ENCODE measurements around the gene PUDP.
"Not testable (repeated sequence)": the region's sequence is repeated elsewhere in the genome, so short reads cannot be mapped to it uniquely, and the experiment has no call there.

The PUDP gene

GRCh38 chrX:7147978-7148854, at the start of gene PUDP:
PUDP (minus strand) TSS chrX:7148153; CDS start chrX:7148113, 40 bp downstream.
- Mint-ChIP-seq H3K4me3 (peak within 1 kb of the TSS; percentile 81), H3K9me3 (no peaks in the 10 kb centered on the region), H3K27me3 (no peaks in the 10 kb centered on the region), H3K27ac (peak within 1 kb of the TSS; percentile 81), H3K36me3 (ENCODE audit: low read depth) (peaks cover 5% of the 10 kb centered on the region), H3K4me1 (ENCODE audit: low read depth) (peaks cover 10% of the 10 kb centered on the region)
- intact Hi-C loops (cut with micrococcal nuclease): loop anchor here (5.0 to 10.0 kb wide), 2 partner anchors 66 to 777 kb away; partner anchors contain the start of gene PNPLA4

GRCh38 chrX:7194606-7195005, 46.7 kb upstream of the PUDP start:
- Mint-ChIP-seq H3K4me3 (no peak overlapping the region), H3K36me3 (ENCODE audit: low read depth) (peaks cover 6% of the 10 kb centered on the region), H3K27ac (no peak overlapping the region), H3K27me3 (no peaks in the 10 kb centered on the region), H3K4me1 (ENCODE audit: low read depth) (no peaks in the 10 kb centered on the region), H3K9me3 (no peaks in the 10 kb centered on the region)
- intact Hi-C loops (cut with micrococcal nuclease): no loop called here

DNA sequence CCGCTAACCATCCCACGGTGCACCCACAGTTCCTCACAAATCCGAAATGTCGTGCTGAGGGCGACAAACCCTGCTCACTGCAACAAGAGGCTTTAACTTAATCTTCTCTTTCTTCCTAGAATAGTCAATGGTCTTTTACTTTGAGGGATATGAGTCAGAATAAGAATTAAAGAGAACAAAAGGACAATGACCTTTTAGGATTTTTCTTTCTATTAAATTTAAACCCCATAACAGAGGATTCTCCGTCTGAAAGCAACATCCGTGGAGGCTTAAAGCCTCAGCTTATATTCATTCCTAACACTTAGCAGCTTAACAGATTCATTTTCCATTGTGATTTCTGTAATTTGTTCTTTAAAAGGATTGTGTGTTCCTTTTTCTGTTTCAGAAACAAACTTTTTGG, 44.9 kb upstream of the PUDP start:
- no peak overlapping the region for H3K27ac Mint-ChIP-seq
- intact Hi-C loops (cut with micrococcal nuclease): no loop called here
- no peaks in the 10 kb centered on the region for H3K27me3 Mint-ChIP-seq
- peaks cover 6% of the 10 kb centered on the region for H3K36me3 Mint-ChIP-seq (ENCODE audit: low read depth)
- no peaks in the 10 kb centered on the region for H3K4me1 Mint-ChIP-seq (ENCODE audit: low read depth)
- no peak overlapping the region for H3K4me3 Mint-ChIP-seq
- no peaks in the 10 kb centered on the region for H3K9me3 Mint-ChIP-seq

GRCh38 chrX:7191681-7192110, 43.7 kb upstream of the PUDP start:
- intact Hi-C loops (cut with micrococcal nuclease): no loop called here
- Mint-ChIP-seq H3K9me3 (no peaks in the 10 kb centered on the region), H3K4me1 (ENCODE audit: low read depth) (no peaks in the 10 kb centered on the region), H3K27me3 (no peaks in the 10 kb centered on the region), H3K36me3 (ENCODE audit: low read depth) (peaks cover 2% of the 10 kb centered on the region), H3K27ac (no peak overlapping the region), H3K4me3 (no peak overlapping the region)

GRCh38 chrX:7190157-7190556, 42.2 kb upstream of the PUDP start:
- no peak overlapping the region for H3K27ac Mint-ChIP-seq
- H3K36me3 Mint-ChIP-seq (ENCODE audit: low read depth): no peaks in the 10 kb centered on the region
- H3K4me1 Mint-ChIP-seq (ENCODE audit: low read depth): no peaks in the 10 kb centered on the region
- H3K9me3 Mint-ChIP-seq: no peaks in the 10 kb centered on the region
- intact Hi-C loops (cut with micrococcal nuclease): no loop called here
- H3K4me3 Mint-ChIP-seq: no peak overlapping the region
- no peaks in the 10 kb centered on the region for H3K27me3 Mint-ChIP-seq

DNA sequence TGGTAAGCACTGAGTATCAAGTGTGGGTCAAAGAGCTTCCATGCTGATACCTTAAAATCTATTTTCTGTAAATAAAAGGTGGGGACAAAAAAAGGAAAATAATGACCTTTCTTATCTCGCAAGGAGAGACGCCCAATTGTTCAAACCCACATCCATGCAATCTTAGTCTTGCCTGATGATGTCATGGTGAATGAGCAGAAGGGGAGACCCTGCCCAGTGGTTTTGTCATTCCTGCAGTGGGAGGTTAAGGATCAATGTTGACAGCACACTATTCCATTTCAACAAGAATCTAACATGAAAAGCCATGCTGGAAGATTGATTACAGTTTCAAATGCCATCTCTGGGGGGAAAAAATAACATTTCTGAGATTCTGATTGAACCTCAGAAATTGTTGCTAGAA, 40.7 kb upstream of the PUDP start:
- H3K27ac Mint-ChIP-seq: no peak overlapping the region
- no peaks in the 10 kb centered on the region for H3K36me3 Mint-ChIP-seq (ENCODE audit: low read depth)
- no peaks in the 10 kb centered on the region for H3K9me3 Mint-ChIP-seq
- intact Hi-C loops (cut with micrococcal nuclease): no loop called here
- H3K4me3 Mint-ChIP-seq: no peak overlapping the region
- H3K27me3 Mint-ChIP-seq: no peaks in the 10 kb centered on the region
- no peaks in the 10 kb centered on the region for H3K4me1 Mint-ChIP-seq (ENCODE audit: low read depth)

GRCh38 chrX:7184816-7185215, 36.9 kb upstream of the PUDP start:
- H3K27ac Mint-ChIP-seq: no peak overlapping the region
- H3K36me3 Mint-ChIP-seq (ENCODE audit: low read depth): no peaks in the 10 kb centered on the region
- H3K4me1 Mint-ChIP-seq (ENCODE audit: low read depth): no peaks in the 10 kb centered on the region
- H3K27me3 Mint-ChIP-seq: no peaks in the 10 kb centered on the region
- no peaks in the 10 kb centered on the region for H3K9me3 Mint-ChIP-seq
- intact Hi-C loops (cut with micrococcal nuclease): no loop called here
- H3K4me3 Mint-ChIP-seq: no peak overlapping the region

DNA sequence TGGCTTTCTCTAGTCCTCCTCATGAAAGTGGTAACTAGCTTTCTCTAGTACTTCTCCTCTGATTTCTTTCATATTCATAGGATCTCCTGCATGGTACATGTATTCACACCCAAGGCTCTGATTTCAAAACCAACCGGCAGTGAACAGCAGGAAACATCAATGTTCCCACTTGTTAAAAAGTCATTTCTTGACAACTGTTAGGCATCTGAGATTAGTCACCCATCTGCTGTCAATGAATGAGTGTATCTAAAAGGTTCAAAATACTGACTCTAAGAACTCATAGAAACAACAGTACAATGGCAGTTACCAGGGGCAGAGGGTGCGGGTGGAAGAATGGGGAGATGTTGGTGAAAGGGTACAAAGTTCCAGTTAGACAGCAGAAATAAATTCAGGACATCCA, 31.5 kb upstream of the PUDP start:
- no peak overlapping the region for H3K4me3 Mint-ChIP-seq
- H3K27ac Mint-ChIP-seq: no peak overlapping the region
- no peaks in the 10 kb centered on the region for H3K36me3 Mint-ChIP-seq (ENCODE audit: low read depth)
- intact Hi-C loops (cut with micrococcal nuclease): no loop called here
- H3K27me3 Mint-ChIP-seq: no peaks in the 10 kb centered on the region
- H3K9me3 Mint-ChIP-seq: peaks cover 13% of the 10 kb centered on the region
- no peaks in the 10 kb centered on the region for H3K4me1 Mint-ChIP-seq (ENCODE audit: low read depth)

- intact Hi-C loops (cut with micrococcal nuclease); H3K36me3 Mint-ChIP-seq (ENCODE audit: low read depth); H3K4me1 Mint-ChIP-seq (ENCODE audit: low read depth); H3K27me3 Mint-ChIP-seq; H3K27ac Mint-ChIP-seq; H3K4me3 Mint-ChIP-seq: not testable (repeated sequence)
- H3K9me3 Mint-ChIP-seq: peaks cover 13% of the 10 kb centered on the region
Measured at GRCh38 chrX:7178859-7179258, 30.9 kb upstream of the PUDP start.

DNA sequence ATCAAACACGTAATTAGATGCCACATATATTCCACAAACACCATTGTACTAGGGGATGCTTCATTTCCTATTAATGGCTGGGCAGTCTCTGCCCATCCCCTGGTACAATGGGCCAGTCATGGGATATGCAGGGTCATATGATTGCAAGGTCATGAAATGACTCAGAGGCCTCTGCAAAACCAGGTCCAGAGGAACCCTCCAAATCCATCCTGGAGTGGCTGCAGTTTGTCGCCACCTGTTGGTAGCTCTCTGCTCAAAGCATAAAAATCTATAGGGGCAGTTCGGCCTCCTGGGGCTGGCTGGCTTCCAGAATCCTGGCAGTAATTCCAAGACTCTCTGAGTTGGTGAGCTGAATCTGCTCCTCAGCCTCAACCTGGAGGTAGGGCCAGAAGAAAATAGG, 22.9 kb upstream of the PUDP start:
- intact Hi-C loops (cut with micrococcal nuclease): no loop called here
- Mint-ChIP-seq H3K4me1 (ENCODE audit: low read depth) (no peaks in the 10 kb centered on the region), H3K27ac (no peak overlapping the region), H3K9me3 (peaks cover 4% of the 10 kb centered on the region), H3K4me3 (no peak overlapping the region), H3K36me3 (ENCODE audit: low read depth) (no peaks in the 10 kb centered on the region), H3K27me3 (no peaks in the 10 kb centered on the region)

- no peak overlapping the region for H3K27ac Mint-ChIP-seq
- no peaks in the 10 kb centered on the region for H3K9me3 Mint-ChIP-seq
- no peaks in the 10 kb centered on the region for H3K27me3 Mint-ChIP-seq
- H3K4me1 Mint-ChIP-seq (ENCODE audit: low read depth): no peaks in the 10 kb centered on the region
- intact Hi-C loops (cut with micrococcal nuclease): no loop called here
- H3K36me3 Mint-ChIP-seq (ENCODE audit: low read depth): no peaks in the 10 kb centered on the region
- H3K4me3 Mint-ChIP-seq: no peak overlapping the region
Measured at GRCh38 chrX:7169627-7170026, 21.7 kb upstream of the PUDP start.

DNA sequence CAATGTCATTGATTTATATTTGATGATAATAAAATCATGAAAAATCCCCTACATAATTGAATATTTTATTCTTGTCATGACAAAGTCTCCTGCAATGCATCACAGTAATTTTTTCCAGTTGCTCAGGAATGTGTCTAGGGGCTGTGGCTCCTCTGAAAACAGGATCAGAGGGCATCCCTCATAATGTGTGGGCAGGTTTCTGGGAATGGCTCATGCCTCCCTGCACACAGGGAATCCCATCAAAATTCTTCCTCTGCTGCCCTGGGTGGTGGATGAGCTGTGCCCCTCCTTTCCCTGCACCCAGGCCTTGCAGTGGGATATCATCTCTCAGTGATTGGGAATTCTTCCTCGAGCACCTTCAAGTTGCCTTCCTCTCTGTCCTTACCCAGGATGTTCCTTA, 20.4 kb upstream of the PUDP start:
- Mint-ChIP-seq H3K9me3 (no peaks in the 10 kb centered on the region), H3K27me3 (no peaks in the 10 kb centered on the region), H3K4me3 (no peak overlapping the region), H3K27ac (no peak overlapping the region), H3K36me3 (ENCODE audit: low read depth) (no peaks in the 10 kb centered on the region), H3K4me1 (ENCODE audit: low read depth) (no peaks in the 10 kb centered on the region)
- intact Hi-C loops (cut with micrococcal nuclease): no loop called here

- Mint-ChIP-seq H3K27me3 (no peaks in the 10 kb centered on the region), H3K27ac (no peak overlapping the region), H3K4me3 (no peak overlapping the region), H3K4me1 (ENCODE audit: low read depth) (peaks cover 4% of the 10 kb centered on the region), H3K9me3 (no peaks in the 10 kb centered on the region), H3K36me3 (ENCODE audit: low read depth) (no peaks in the 10 kb centered on the region)
- intact Hi-C loops (cut with micrococcal nuclease): no loop called here
Measured at GRCh38 chrX:7164174-7164573, 16.2 kb upstream of the PUDP start.

- no peaks in the 10 kb centered on the region for H3K27me3 Mint-ChIP-seq
- H3K4me1 Mint-ChIP-seq (ENCODE audit: low read depth): peaks cover 5% of the 10 kb centered on the region
- no peaks in the 10 kb centered on the region for H3K9me3 Mint-ChIP-seq
- H3K36me3 Mint-ChIP-seq (ENCODE audit: low read depth): no peaks in the 10 kb centered on the region
- H3K27ac Mint-ChIP-seq: no peak overlapping the region
- no peak overlapping the region for H3K4me3 Mint-ChIP-seq
- intact Hi-C loops (cut with micrococcal nuclease): no loop called here
Measured at GRCh38 chrX:7163146-7163677, 15.3 kb upstream of the PUDP start.
